H1 (cell line): Measurements from ENCODE around the gene CDHR2. TPM values are rescaled to one million over a fixed set of nuclear protein-coding genes. Genes with fewer than 3 reads are reported as not detected.

ENCODE experiments used
- BACH1 ChIP-seq: IDR thresholded peaks from 2 replicates; pipeline ENCODE4 v1.6.1; 2012; ENCODE audit warnings: low read length, improper control_type of control experiment
- CHD1 ChIP-seq: IDR thresholded peaks from 2 replicates; pipeline ENCODE4 v1.6.1; 2012; ENCODE audit warnings: low read depth, low read length, improper control_type of control experiment
- EZH2 ChIP-seq: fragments of 200-600 bp; sonication (generic); IDR thresholded peaks from 2 replicates; pipeline ENCODE4 v1.7.1; 2012; ENCODE audit warnings: low read depth, mild to moderate bottlenecking, moderate library complexity, low read length, inconsistent platforms; ENCODE audit not compliant: severe bottlenecking
- GABPA ChIP-seq: IDR thresholded peaks from 2 replicates; pipeline ENCODE4 v1.6.1; 2011; ENCODE audit warnings: mild to moderate bottlenecking, low read length, moderate library complexity, borderline replicate concordance; ENCODE audit not compliant: insufficient read depth
- GTF2F1 ChIP-seq: IDR thresholded peaks from 2 replicates; pipeline ENCODE4 v1.6.1; 2012; ENCODE audit warnings: low read depth, low read length, improper control_type of control experiment, borderline replicate concordance
- JUND ChIP-seq: IDR thresholded peaks from 2 replicates; pipeline ENCODE4 v1.6.1; 2011; ENCODE audit warnings: mild to moderate bottlenecking, improper control_type of control experiment, low read length
- KDM1A ChIP-seq: fragments of 200-600, 300-600 bp; sonication (generic); IDR thresholded peaks from 2 replicates; pipeline ENCODE4 v1.7.1; 2016; ENCODE audit warnings: mild to moderate bottlenecking, low read length, borderline replicate concordance
- NANOG ChIP-seq: IDR thresholded peaks from 2 replicates; pipeline ENCODE4 v1.6.1; 2011; ENCODE audit warnings: low read length, low read depth, mild to moderate bottlenecking, inconsistent platforms; ENCODE audit not compliant: insufficient read depth, poor library complexity, severe bottlenecking
- YY1 ChIP-seq: IDR thresholded peaks from 2 replicates; pipeline ENCODE4 v1.6.1; 2011; ENCODE audit warnings: low read depth, mild to moderate bottlenecking, low read length
- ZNF274 ChIP-seq: IDR thresholded peaks from 2 replicates; pipeline ENCODE4 v1.7.0; 2012; ENCODE audit warnings: low read length, borderline replicate concordance; ENCODE audit errors: extremely low read depth
- polyA plus RNA-seq, 7 experiments: library from polyadenylated mRNA; depleted of rRNA in 3 of 7; stranded (reverse) in 5 of 7; unstranded in 2 of 7; fragments of >200 nt in 5 of 7; fragments of 200-250 nt in 2 of 7; gene quantifications; 1 replicate in 5 of 7; 2 replicates in 1 of 7; 4 replicates in 1 of 7; pipeline versions ENCODE4 v1.2.1 to v1.2.3, GENCODE V29; 2011 to 2013; ENCODE audit warnings: missing spikeins in 2 of 7, mixed read lengths in 2 of 7
- total RNA-seq: library from RNA; stranded (reverse); fragmentation: NEBNext Ultra II Directional; extraction: Animal tissue kit (Norgen Biotek cat#: 25700); gene quantifications from 2 replicates; pipeline ENCODE4 v1.2.1, GENCODE V29; 2021
- TF ChIP-seq, protein P1 (sequence below): fragments of 300-600 bp; sonication (generic); IDR thresholded peaks from 2 replicates; pipeline ENCODE4 v1.7.1; 2012; ENCODE audit warnings: low read length, moderate library complexity, mild to moderate bottlenecking, inconsistent platforms; ENCODE audit not compliant: insufficient replicate concordance

The CDHR2 gene
- total and polyA plus RNA-seq, 2 of the 8 experiments (the other 6 are each of a cell fraction or from before 2014, with no cell fraction given), result 0.02 to 0.43 TPM

- TF ChIP-seq, protein P1, sequence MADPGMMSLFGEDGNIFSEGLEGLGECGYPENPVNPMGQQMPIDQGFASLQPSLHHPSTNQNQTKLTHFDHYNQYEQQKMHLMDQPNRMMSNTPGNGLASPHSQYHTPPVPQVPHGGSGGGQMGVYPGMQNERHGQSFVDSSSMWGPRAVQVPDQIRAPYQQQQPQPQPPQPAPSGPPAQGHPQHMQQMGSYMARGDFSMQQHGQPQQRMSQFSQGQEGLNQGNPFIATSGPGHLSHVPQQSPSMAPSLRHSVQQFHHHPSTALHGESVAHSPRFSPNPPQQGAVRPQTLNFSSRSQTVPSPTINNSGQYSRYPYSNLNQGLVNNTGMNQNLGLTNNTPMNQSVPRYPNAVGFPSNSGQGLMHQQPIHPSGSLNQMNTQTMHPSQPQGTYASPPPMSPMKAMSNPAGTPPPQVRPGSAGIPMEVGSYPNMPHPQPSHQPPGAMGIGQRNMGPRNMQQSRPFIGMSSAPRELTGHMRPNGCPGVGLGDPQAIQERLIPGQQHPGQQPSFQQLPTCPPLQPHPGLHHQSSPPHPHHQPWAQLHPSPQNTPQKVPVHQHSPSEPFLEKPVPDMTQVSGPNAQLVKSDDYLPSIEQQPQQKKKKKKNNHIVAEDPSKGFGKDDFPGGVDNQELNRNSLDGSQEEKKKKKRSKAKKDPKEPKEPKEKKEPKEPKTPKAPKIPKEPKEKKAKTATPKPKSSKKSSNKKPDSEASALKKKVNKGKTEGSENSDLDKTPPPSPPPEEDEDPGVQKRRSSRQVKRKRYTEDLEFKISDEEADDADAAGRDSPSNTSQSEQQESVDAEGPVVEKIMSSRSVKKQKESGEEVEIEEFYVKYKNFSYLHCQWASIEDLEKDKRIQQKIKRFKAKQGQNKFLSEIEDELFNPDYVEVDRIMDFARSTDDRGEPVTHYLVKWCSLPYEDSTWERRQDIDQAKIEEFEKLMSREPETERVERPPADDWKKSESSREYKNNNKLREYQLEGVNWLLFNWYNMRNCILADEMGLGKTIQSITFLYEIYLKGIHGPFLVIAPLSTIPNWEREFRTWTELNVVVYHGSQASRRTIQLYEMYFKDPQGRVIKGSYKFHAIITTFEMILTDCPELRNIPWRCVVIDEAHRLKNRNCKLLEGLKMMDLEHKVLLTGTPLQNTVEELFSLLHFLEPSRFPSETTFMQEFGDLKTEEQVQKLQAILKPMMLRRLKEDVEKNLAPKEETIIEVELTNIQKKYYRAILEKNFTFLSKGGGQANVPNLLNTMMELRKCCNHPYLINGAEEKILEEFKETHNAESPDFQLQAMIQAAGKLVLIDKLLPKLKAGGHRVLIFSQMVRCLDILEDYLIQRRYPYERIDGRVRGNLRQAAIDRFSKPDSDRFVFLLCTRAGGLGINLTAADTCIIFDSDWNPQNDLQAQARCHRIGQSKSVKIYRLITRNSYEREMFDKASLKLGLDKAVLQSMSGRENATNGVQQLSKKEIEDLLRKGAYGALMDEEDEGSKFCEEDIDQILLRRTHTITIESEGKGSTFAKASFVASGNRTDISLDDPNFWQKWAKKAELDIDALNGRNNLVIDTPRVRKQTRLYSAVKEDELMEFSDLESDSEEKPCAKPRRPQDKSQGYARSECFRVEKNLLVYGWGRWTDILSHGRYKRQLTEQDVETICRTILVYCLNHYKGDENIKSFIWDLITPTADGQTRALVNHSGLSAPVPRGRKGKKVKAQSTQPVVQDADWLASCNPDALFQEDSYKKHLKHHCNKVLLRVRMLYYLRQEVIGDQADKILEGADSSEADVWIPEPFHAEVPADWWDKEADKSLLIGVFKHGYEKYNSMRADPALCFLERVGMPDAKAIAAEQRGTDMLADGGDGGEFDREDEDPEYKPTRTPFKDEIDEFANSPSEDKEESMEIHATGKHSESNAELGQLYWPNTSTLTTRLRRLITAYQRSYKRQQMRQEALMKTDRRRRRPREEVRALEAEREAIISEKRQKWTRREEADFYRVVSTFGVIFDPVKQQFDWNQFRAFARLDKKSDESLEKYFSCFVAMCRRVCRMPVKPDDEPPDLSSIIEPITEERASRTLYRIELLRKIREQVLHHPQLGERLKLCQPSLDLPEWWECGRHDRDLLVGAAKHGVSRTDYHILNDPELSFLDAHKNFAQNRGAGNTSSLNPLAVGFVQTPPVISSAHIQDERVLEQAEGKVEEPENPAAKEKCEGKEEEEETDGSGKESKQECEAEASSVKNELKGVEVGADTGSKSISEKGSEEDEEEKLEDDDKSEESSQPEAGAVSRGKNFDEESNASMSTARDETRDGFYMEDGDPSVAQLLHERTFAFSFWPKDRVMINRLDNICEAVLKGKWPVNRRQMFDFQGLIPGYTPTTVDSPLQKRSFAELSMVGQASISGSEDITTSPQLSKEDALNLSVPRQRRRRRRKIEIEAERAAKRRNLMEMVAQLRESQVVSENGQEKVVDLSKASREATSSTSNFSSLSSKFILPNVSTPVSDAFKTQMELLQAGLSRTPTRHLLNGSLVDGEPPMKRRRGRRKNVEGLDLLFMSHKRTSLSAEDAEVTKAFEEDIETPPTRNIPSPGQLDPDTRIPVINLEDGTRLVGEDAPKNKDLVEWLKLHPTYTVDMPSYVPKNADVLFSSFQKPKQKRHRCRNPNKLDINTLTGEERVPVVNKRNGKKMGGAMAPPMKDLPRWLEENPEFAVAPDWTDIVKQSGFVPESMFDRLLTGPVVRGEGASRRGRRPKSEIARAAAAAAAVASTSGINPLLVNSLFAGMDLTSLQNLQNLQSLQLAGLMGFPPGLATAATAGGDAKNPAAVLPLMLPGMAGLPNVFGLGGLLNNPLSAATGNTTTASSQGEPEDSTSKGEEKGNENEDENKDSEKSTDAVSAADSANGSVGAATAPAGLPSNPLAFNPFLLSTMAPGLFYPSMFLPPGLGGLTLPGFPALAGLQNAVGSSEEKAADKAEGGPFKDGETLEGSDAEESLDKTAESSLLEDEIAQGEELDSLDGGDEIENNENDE, result no peak
- TF ChIP-seq JUND (no peak), CHD1 (no peak), BACH1 (no peak), NANOG (no peak), YY1 (no peak), KDM1A (peak; percentile 73), EZH2 (no peak), GTF2F1 (no peak), ZNF274 (no peak), GABPA (no peak)
Observed at GRCh38 chr5:176609724-176610434, 60.7 kb downstream of the CDHR2 start, which contains the start of gene GPRIN1 (continued).
